ENCODE results near the gene FOXL1. TPM values are rescaled to one million over a fixed set of nuclear protein-coding genes. Genes with fewer than 3 reads are reported as not detected.

FOXL1 gene
- total and polyA plus RNA-seq, 4 donors, result 0.41 to 2.5 (median 1.4) TPM

- Histone ChIP-seq H3K36me3 (ENCODE audit: control insufficient read depth in 4 of 4, insufficient read depth in 4 of 4, low read length in 4 of 4) (no peaks in the 10 kb centered on the region), H3K4me3 (no peak overlapping the region), H3K9ac (ENCODE audit: insufficient read depth in 1 of 2, low read length in 2 of 2) (no peak overlapping the region), H3K27me3 (ENCODE audit: control insufficient read depth in 3 of 3, insufficient read depth in 3 of 3, low read length in 2 of 3) (peaks cover 4 to 21% (median 13%) of the 10 kb centered on the region in 3 donors), H3K27ac (ENCODE audit: low read depth in 1 of 2, low read length in 1 of 2) (no peak overlapping the region), H3K4me1 (ENCODE audit: control insufficient read depth in 5 of 5, insufficient read depth in 5 of 5, low read length in 5 of 5) (peaks cover 0 to 6% (median 0%) of the 10 kb centered on the region in 5 donors), H3K9me3 (ENCODE audit: control insufficient read depth in 4 of 4, insufficient read depth in 3 of 4, low read length in 3 of 4) (no peaks in the 10 kb centered on the region)
- TF ChIP-seq CTCF (IDR thresholded peaks at IDR 0.05; ENCODE audit: control extremely low read depth, extremely low read depth), result no peak
- ATAC-seq (ENCODE audit: insufficient read depth, low FRiP score) (no peak), DNase-seq (no peak)
- WGBS, 2 donors, result 85 to 90% methylated on average over 4 of the region's 4 CpGs
Observed at GRCh38 chr16:86602521-86602920, 24.2 kb downstream of the FOXL1 start.

GRCh38 chr16:86604436-86605193, 26.3 kb downstream of the FOXL1 start:
- Histone ChIP-seq H3K36me3 (ENCODE audit: control insufficient read depth in 4 of 4, insufficient read depth in 4 of 4, low read length in 4 of 4) (no peaks in the 10 kb centered on the region), H3K4me3 (no peak overlapping the region), H3K9me3 (ENCODE audit: control insufficient read depth in 4 of 4, insufficient read depth in 3 of 4, low read length in 3 of 4) (no peaks in the 10 kb centered on the region), H3K27ac (ENCODE audit: low read depth in 1 of 2, low read length in 1 of 2) (no peak overlapping the region), H3K4me1 (ENCODE audit: control insufficient read depth in 5 of 5, insufficient read depth in 5 of 5, low read length in 5 of 5) (peaks cover 0 to 6% (median 0%) of the 10 kb centered on the region in 5 donors), H3K27me3 (ENCODE audit: control insufficient read depth in 3 of 3, insufficient read depth in 3 of 3, low read length in 2 of 3) (peaks cover 4 to 16% (median 16%) of the 10 kb centered on the region in 3 donors), H3K9ac (ENCODE audit: insufficient read depth in 1 of 2, low read length in 2 of 2) (no peak overlapping the region)
- DNase-seq (no peak), ATAC-seq (ENCODE audit: insufficient read depth, low FRiP score) (no peak)
- no peak for TF ChIP-seq CTCF (IDR thresholded peaks at IDR 0.05; ENCODE audit: control extremely low read depth, extremely low read depth)
- WGBS, 2 donors, result 26 to 45% methylated on average over 16 of the region's 16 CpGs

- peaks cover 4 to 21% (median 20%) of the 10 kb centered on the region in 3 donors for H3K27me3 ChIP-seq (ENCODE audit: control insufficient read depth in 3 of 3, insufficient read depth in 3 of 3, low read length in 2 of 3)
- no peak overlapping the region for H3K27ac ChIP-seq (ENCODE audit: low read depth in 1 of 2, low read length in 1 of 2)
- ATAC-seq (ENCODE audit: insufficient read depth, low FRiP score) (no peak), DNase-seq (no peak)
- H3K4me3 ChIP-seq, result no peak overlapping the region
- no peaks in the 10 kb centered on the region for H3K36me3 ChIP-seq (ENCODE audit: control insufficient read depth in 4 of 4, insufficient read depth in 4 of 4, low read length in 4 of 4)
- H3K9me3 ChIP-seq (ENCODE audit: control insufficient read depth in 4 of 4, insufficient read depth in 3 of 4, low read length in 3 of 4), result no peaks in the 10 kb centered on the region
- no peak overlapping the region for H3K9ac ChIP-seq (ENCODE audit: insufficient read depth in 1 of 2, low read length in 2 of 2)
- 95 to 99% methylated on average over 3 of the region's 3 CpGs for whole genome bisulfite sequencing, 2 donors
- no peak for TF ChIP-seq CTCF (IDR thresholded peaks at IDR 0.05; ENCODE audit: control extremely low read depth, extremely low read depth)
- H3K4me1 ChIP-seq (ENCODE audit: control insufficient read depth in 5 of 5, insufficient read depth in 5 of 5, low read length in 5 of 5), result peaks cover 0 to 8% (median 4%) of the 10 kb centered on the region in 5 donors
Observed at GRCh38 chr16:86605950-86606349, 27.6 kb downstream of the FOXL1 start.

Measured in lung (tissue), 12 donors.